Lung (tissue), 12 donors: ENCODE data around the gene FFAR3. TPM values are rescaled to one million over a fixed set of nuclear protein-coding genes. Genes with fewer than 3 reads are reported as not detected.

Experiments
- ATAC-seq: fragments of 200-7000 bp; cut with Tn5 transposase; one replicate; pipeline ENCODE4 v1.9.1; 2020; ENCODE audit warnings: moderate number of reproducible peaks; ENCODE audit not compliant: insufficient read depth, low FRiP score
- DNase-seq, 3 donors: peaks; one replicate each; pipeline ENCODE4 v3.0.0-alpha.2; 2013 to 2017
- H3K27ac ChIP-seq, 2 donors: one replicate each; pipeline ENCODE4 v1.5.1; 2013; ENCODE audit warnings: mild to moderate bottlenecking in 2 of 2, moderate library complexity in 2 of 2, control low read depth in 1 of 2, inconsistent platforms in 1 of 2, low read depth in 1 of 2, low read length in 1 of 2
- H3K27me3 ChIP-seq, 3 donors: one replicate each; pipeline ENCODE4 v1.5.1; 2013; ENCODE audit warnings: low read length in 2 of 3; ENCODE audit not compliant: control insufficient read depth in 3 of 3, insufficient read depth in 3 of 3
- H3K36me3 ChIP-seq, 4 donors: one replicate each; pipeline ENCODE4 v1.5.1; 2013; ENCODE audit warnings: low read length in 4 of 4, mild to moderate bottlenecking in 1 of 4, moderate library complexity in 1 of 4; ENCODE audit not compliant: control insufficient read depth in 4 of 4, insufficient read depth in 4 of 4
- H3K4me1 ChIP-seq, 5 donors: one replicate each; pipeline ENCODE4 v1.5.1; 2013; ENCODE audit warnings: low read length in 5 of 5, mild to moderate bottlenecking in 2 of 5, moderate library complexity in 1 of 5; ENCODE audit not compliant: control insufficient read depth in 5 of 5, insufficient read depth in 5 of 5
- H3K4me3 ChIP-seq: one replicate; pipeline ENCODE4 v1.5.1; 2013; ENCODE audit warnings: mild to moderate bottlenecking, control low read depth, moderate library complexity
- H3K9ac ChIP-seq, 2 donors: one replicate each; pipeline ENCODE4 v1.5.1; 2013; ENCODE audit warnings: low read length in 2 of 2, control low read depth in 1 of 2; ENCODE audit not compliant: insufficient read depth in 1 of 2
- H3K9me3 ChIP-seq, 4 donors: one replicate each; pipeline ENCODE4 v1.5.1; 2013; ENCODE audit warnings: low read length in 3 of 4, mild to moderate bottlenecking in 1 of 4, moderate library complexity in 1 of 4; ENCODE audit not compliant: control insufficient read depth in 4 of 4, insufficient read depth in 3 of 4
- WGBS, 2 donors: extraction: QIAGEN DNeasy Blood & Tissue Kit; methylation state at CpG; one replicate each; pipeline ENCODE4 v1.1.7; 2013; 5-methylcytosine and 5-hydroxymethylcytosine counted together
- polyA plus RNA-seq, 2 donors: library from polyadenylated mRNA; stranded (reverse); fragments of 200-250 nt; gene quantifications; one replicate each; pipeline ENCODE4 v1.2.1, GENCODE V29; 2013
- total RNA-seq, 2 donors: library from RNA; depleted of rRNA in 1 of 2; stranded (reverse); fragments of >200 nt in 1 of 2; gene quantifications; one replicate each; pipeline ENCODE4 v1.2.1, GENCODE V29; 2014 to 2021
- TF ChIP-seq, protein P1 (sequence below): IDR thresholded peaks from 2 replicates; pipeline ENCODE4 v1.5.1; 2012; ENCODE audit warnings: mild to moderate bottlenecking; ENCODE audit errors: control extremely low read depth, extremely low read depth
- donor health status: control.
- donor health status: control.
- donor health status: Bipolar disorder and iron deficiency.
- donor health status: healthy.
- donor health status: DM: yes; HTN: yes; CAD: no.

The FFAR3 gene
- total and polyA plus RNA-seq, 4 donors, result 0.06 to 20.9 (median 0.40) TPM

DNA sequence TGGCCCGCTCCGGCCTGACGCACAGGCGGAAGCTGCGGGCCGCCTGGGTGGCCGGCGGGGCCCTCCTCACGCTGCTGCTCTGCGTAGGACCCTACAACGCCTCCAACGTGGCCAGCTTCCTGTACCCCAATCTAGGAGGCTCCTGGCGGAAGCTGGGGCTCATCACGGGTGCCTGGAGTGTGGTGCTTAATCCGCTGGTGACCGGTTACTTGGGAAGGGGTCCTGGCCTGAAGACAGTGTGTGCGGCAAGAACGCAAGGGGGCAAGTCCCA lies 6.1 kb upstream of the FFAR3 start:
- Histone ChIP-seq H3K9ac (no peak overlapping the region), H3K4me3 (no peak overlapping the region), H3K9me3 (no peaks in the 10 kb centered on the region), H3K4me1 (peaks cover 0 to 26% (median 0%) of the 10 kb centered on the region in 5 donors), H3K36me3 (no peaks in the 10 kb centered on the region), H3K27ac (no peak overlapping the region), H3K27me3 (no peaks in the 10 kb centered on the region)
- TF ChIP-seq, protein P1, sequence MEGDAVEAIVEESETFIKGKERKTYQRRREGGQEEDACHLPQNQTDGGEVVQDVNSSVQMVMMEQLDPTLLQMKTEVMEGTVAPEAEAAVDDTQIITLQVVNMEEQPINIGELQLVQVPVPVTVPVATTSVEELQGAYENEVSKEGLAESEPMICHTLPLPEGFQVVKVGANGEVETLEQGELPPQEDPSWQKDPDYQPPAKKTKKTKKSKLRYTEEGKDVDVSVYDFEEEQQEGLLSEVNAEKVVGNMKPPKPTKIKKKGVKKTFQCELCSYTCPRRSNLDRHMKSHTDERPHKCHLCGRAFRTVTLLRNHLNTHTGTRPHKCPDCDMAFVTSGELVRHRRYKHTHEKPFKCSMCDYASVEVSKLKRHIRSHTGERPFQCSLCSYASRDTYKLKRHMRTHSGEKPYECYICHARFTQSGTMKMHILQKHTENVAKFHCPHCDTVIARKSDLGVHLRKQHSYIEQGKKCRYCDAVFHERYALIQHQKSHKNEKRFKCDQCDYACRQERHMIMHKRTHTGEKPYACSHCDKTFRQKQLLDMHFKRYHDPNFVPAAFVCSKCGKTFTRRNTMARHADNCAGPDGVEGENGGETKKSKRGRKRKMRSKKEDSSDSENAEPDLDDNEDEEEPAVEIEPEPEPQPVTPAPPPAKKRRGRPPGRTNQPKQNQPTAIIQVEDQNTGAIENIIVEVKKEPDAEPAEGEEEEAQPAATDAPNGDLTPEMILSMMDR, result no peak
- ATAC-seq (no peak), DNase-seq (no peak)
- 89% methylated on average over 18 of the region's 18 CpGs for WGBS, 2 donors

DNA sequence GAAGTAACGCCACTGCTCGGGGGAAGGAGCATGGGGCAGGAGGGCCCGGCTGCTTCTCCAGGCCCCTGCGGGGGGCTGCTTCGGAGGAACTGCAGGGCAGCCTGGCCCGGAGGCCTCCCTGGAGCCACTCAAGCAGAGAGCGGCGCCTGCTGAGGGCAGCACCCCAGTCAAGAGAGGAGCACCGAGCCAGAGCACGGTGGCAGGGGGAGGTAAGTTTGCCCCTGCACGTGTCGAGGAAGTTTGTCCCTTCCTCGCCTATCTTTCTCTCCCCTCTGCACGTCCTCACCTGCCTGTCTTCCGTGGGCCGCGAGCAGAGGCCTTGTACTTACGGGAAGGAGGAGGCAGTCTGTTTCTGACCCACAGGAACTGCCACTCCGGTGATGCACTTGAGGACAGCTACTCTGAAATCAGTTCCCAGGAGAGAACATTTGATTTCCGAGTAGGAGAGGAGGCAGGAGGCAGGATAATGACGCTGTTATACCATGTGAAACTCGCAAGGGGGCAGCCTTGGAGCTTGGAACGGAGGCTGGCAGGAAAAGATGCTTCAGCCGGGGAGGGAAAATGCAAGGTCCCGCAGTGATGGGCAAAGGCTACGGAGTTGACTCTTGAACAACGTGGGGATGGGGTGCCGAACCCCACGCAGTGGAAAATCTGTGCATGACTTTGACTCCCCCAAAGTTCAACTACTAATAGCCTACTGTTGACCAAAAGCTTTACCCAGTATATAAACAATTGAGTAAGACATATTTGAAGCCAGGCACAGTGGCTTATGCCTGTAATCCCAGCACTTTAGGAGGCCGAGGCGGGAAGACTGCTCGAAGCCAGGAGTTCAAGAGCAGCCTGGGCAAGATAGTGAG lies 5.6 kb upstream of the FFAR3 start:
- DNase-seq (peak; percentile 79 to 89 (median 85)), ATAC-seq (peak; percentile 36)
- 36% methylated on average over 29 to 32 of the region's 32 CpGs for WGBS, 2 donors
- Histone ChIP-seq H3K27me3 (no peaks in the 10 kb centered on the region), H3K36me3 (no peaks in the 10 kb centered on the region), H3K9me3 (no peaks in the 10 kb centered on the region), H3K27ac (no peak overlapping the region), H3K4me3 (no peak overlapping the region), H3K9ac (no peak overlapping the region), H3K4me1 (peaks cover 0 to 31% (median 0%) of the 10 kb centered on the region in 5 donors)
- TF ChIP-seq, protein P1, result peak; percentile 90

DNA sequence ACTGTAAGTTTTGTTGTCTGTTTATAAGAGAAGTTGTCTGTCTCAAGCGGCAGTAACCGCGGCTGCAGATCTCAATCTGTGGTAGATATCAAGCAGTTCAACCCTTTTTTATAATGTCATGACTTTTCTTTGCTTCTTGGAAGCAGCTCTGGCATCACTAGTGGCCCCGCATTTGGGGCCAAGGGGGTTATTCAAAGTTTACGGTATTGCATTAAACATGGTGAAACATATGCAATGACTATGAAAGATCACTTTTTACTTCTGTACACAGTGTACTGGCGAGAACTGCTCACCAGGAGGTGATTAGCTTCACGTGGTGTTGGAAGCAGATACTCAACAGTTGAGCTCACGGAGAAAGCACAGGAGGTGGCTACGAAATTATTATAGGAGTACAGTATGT lies 4.6 kb upstream of the FFAR3 start:
- Histone ChIP-seq H3K36me3 (no peaks in the 10 kb centered on the region), H3K4me1 (peaks cover 0 to 38% (median 5%) of the 10 kb centered on the region in 5 donors), H3K27ac (no peak overlapping the region), H3K27me3 (no peaks in the 10 kb centered on the region), H3K9ac (no peak overlapping the region), H3K4me3 (no peak overlapping the region), H3K9me3 (no peaks in the 10 kb centered on the region)
- ATAC-seq (no peak), DNase-seq (peak; percentile 31 to 67 (median 44))
- TF ChIP-seq, protein P1, result no peak
- WGBS, 2 donors, result 58 to 74% methylated on average over 9 of the region's 9 CpGs
